Smooth muscle cell (in vitro differentiated cells): ENCODE measurements around the gene UFM1. TPM values are rescaled to one million over a fixed set of nuclear protein-coding genes. Genes with fewer than 3 reads are reported as not detected.

Experiments used
- DNase-seq: peaks from one replicate; lab custom pipeline; 2025; ENCODE audit not compliant: unreplicated experiment; lab: John Stamatoyannopoulos, UW
- H2AFZ ChIP-seq: fragments of 200-600 bp; sonication (generic); 2 replicates; pipeline ENCODE4 v1.6.0; 2016; ENCODE audit warnings: antibody characterized with exemption, low read depth, mild to moderate bottlenecking
- H3F3A ChIP-seq: fragments of 200-600 bp; sonication (generic); 2 replicates; pipeline ENCODE4 v1.6.0; 2017; ENCODE audit warnings: antibody characterized with exemption, low read depth
- H3K27ac ChIP-seq: fragments of 200-600 bp; sonication (generic); 2 replicates; pipeline ENCODE4 v1.5.1; 2016; ENCODE audit warnings: low read depth, mild to moderate bottlenecking
- H3K27me3 ChIP-seq: fragments of 200-600 bp; sonication (generic); 2 replicates; pipeline ENCODE4 v1.6.1; 2016; ENCODE audit warnings: low read depth, mild to moderate bottlenecking
- H3K36me3 ChIP-seq: fragments of 200-600 bp; sonication (generic); 2 replicates; pipeline ENCODE4 v1.5.1; 2016; ENCODE audit warnings: low read depth
- H3K4me1 ChIP-seq: fragments of 200-600 bp; sonication (generic); 2 replicates; pipeline ENCODE4 v1.5.1; 2016; ENCODE audit warnings: low read depth
- H3K4me2 ChIP-seq: fragments of 200-600 bp; sonication (generic); 2 replicates; pipeline ENCODE4 v1.6.0; 2016; ENCODE audit warnings: mild to moderate bottlenecking
- H3K4me3 ChIP-seq: fragments of 200-600 bp; sonication (generic); 2 replicates; pipeline ENCODE4 v1.5.1; 2016; ENCODE audit warnings: mild to moderate bottlenecking
- H3K79me2 ChIP-seq: fragments of 200-600 bp; sonication (generic); 2 replicates; pipeline ENCODE4 v1.6.0; 2016; ENCODE audit warnings: low read depth, mild to moderate bottlenecking
- H3K9ac ChIP-seq: fragments of 200-600 bp; sonication (generic); 2 replicates; pipeline ENCODE4 v1.6.0; 2016; ENCODE audit warnings: low read depth
- H3K9me3 ChIP-seq: fragments of 200-600 bp; sonication (generic); replicated peaks from 2 replicates; pipeline ENCODE4 v1.5.1; 2016; ENCODE audit warnings: low read depth
- H4K20me1 ChIP-seq: fragments of 200-600 bp; sonication (generic); 2 replicates; pipeline ENCODE4 v1.6.0; 2016; ENCODE audit warnings: low read depth
- WGBS: methylation state at CpG from one replicate; pipeline ENCODE4 v1.1.7; 2016; ENCODE audit warnings: low lambda C conversion rate; 5-methylcytosine and 5-hydroxymethylcytosine counted together
- polyA plus RNA-seq: library from polyadenylated mRNA; unstranded; fragments of >200 nt; fragmentation: Nextera tagmentation; extraction: Ambion mirVana; gene quantifications from 2 replicates; pipeline ENCODE4 v1.2.1, GENCODE V29; 2016
- total RNA-seq: library from RNA; depleted of rRNA; stranded (reverse); fragments of >200 nt; gene quantifications from 2 replicates; pipeline ENCODE4 v1.2.3, GENCODE V29; 2014
- TF ChIP-seq, protein P1 (sequence below): fragments of 200-600 bp; sonication (generic); IDR thresholded peaks from 2 replicates; pipeline ENCODE4 v1.5.1; 2017; ENCODE audit warnings: borderline replicate concordance, mild to moderate bottlenecking, antibody characterized with exemption; ENCODE audit not compliant: insufficient read depth, poor library complexity, severe bottlenecking

The UFM1 gene
- total and polyA plus RNA-seq, 2 experiments from 2014 or later, result 93.6 to 135 TPM

GRCh38 chr13:38412266-38412665 lies 62.6 kb downstream of the UFM1 start:
- Histone ChIP-seq H3K79me2 (no peaks in the 10 kb centered on the region), H3K4me2 (no peak overlapping the region), H3K4me3 (no peak overlapping the region), H3K36me3 (no peaks in the 10 kb centered on the region), H2AFZ (no peak overlapping the region), H3K27me3 (peaks cover 7% of the 10 kb centered on the region), H3K9me3 (no peaks in the 10 kb centered on the region), H3K27ac (no peak overlapping the region), H4K20me1 (no peaks in the 10 kb centered on the region), H3F3A (no peaks in the 10 kb centered on the region), H3K9ac (no peak overlapping the region), H3K4me1 (no peaks in the 10 kb centered on the region)
- 95% methylated on average over 1 of the region's 1 CpG for WGBS
- DNase-seq, result no peak
- TF ChIP-seq, protein P1, sequence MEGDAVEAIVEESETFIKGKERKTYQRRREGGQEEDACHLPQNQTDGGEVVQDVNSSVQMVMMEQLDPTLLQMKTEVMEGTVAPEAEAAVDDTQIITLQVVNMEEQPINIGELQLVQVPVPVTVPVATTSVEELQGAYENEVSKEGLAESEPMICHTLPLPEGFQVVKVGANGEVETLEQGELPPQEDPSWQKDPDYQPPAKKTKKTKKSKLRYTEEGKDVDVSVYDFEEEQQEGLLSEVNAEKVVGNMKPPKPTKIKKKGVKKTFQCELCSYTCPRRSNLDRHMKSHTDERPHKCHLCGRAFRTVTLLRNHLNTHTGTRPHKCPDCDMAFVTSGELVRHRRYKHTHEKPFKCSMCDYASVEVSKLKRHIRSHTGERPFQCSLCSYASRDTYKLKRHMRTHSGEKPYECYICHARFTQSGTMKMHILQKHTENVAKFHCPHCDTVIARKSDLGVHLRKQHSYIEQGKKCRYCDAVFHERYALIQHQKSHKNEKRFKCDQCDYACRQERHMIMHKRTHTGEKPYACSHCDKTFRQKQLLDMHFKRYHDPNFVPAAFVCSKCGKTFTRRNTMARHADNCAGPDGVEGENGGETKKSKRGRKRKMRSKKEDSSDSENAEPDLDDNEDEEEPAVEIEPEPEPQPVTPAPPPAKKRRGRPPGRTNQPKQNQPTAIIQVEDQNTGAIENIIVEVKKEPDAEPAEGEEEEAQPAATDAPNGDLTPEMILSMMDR, result no peak
